ENCODE data around the gene OOSP4B.
A peak's percentile ranks its signal among the peaks of the same experiment; 100 is the strongest.
"Not testable (repeated sequence)": the region's sequence is repeated elsewhere in the genome, so short reads cannot be mapped to it uniquely, and the experiment has no call there.

Gene OOSP4B

GRCh38 chr11:60003729-60004128, 13.3 kb upstream of the OOSP4B start:
- FAIRE-seq, result no peak
- DNase-seq (ENCODE audit: insufficient read length), result no peak
- TF ChIP-seq POLR2AphosphoS5 (IDR thresholded peaks at IDR 0.05; ENCODE audit: low read depth, low read length), result no peak
- no peak for TF ChIP-seq POLR2A (IDR thresholded peaks at IDR 0.05; ENCODE audit: low read depth, low read length)

GRCh38 chr11:60005360-60005759, 11.6 kb upstream of the OOSP4B start:
- no peak for TF ChIP-seq POLR2AphosphoS5 (IDR thresholded peaks at IDR 0.05; ENCODE audit: low read depth, low read length)
- TF ChIP-seq TAF1 (IDR thresholded peaks at IDR 0.05; ENCODE audit: borderline replicate concordance, low read depth, low read length), result no peak
- TF ChIP-seq POLR2A (IDR thresholded peaks at IDR 0.05; ENCODE audit: low read depth, low read length), result no peak
- FAIRE-seq, result no peak
- DNase-seq (ENCODE audit: insufficient read length), result no peak

- FAIRE-seq (no peak), DNase-seq (ENCODE audit: insufficient read length) (no peak)
- no peak for TF ChIP-seq TAF1 (IDR thresholded peaks at IDR 0.05; ENCODE audit: borderline replicate concordance, low read depth, low read length)
- TF ChIP-seq POLR2A (IDR thresholded peaks at IDR 0.05; ENCODE audit: low read depth, low read length), result no peak
- TF ChIP-seq POLR2AphosphoS5 (IDR thresholded peaks at IDR 0.05; ENCODE audit: low read depth, low read length), result no peak
Observed at GRCh38 chr11:60018058-60018457, 1.1 kb downstream of the OOSP4B start.

GRCh38 chr11:60020376-60020775, 3.4 kb downstream of the OOSP4B start:
- DNase-seq (ENCODE audit: insufficient read length); FAIRE-seq: not testable (repeated sequence)

- DNase-seq (ENCODE audit: insufficient read length) (no peak), FAIRE-seq (no peak)
- TF ChIP-seq POLR2AphosphoS5 (IDR thresholded peaks at IDR 0.05; ENCODE audit: low read depth, low read length) (no peak), POLR2A (IDR thresholded peaks at IDR 0.05; ENCODE audit: low read depth, low read length) (no peak), TAF1 (IDR thresholded peaks at IDR 0.05; ENCODE audit: borderline replicate concordance, low read depth, low read length) (no peak)
Observed at GRCh38 chr11:60029015-60029632, 12.1 kb downstream of the OOSP4B start.

GRCh38 chr11:60040109-60040508, 23.1 kb downstream of the OOSP4B start, which contains the start of gene OOSP2:
TSS of gene OOSP2 (plus strand) at chr11:60040409. CDS start at chr11:60040460, 51 bp downstream.
- TF ChIP-seq TAF1 (IDR thresholded peaks at IDR 0.05; ENCODE audit: borderline replicate concordance, low read depth, low read length) (no peak), POLR2AphosphoS5 (IDR thresholded peaks at IDR 0.05; ENCODE audit: low read depth, low read length) (no peak), POLR2A (IDR thresholded peaks at IDR 0.05; ENCODE audit: low read depth, low read length) (no peak)
- FAIRE-seq, result no peak

GRCh38 chr11:60050422-60050821, 33.4 kb downstream of the OOSP4B start:
- DNase-seq (ENCODE audit: insufficient read length); FAIRE-seq: not testable (repeated sequence)

More at GRCh38 chr11:60040109-60040508, 23.1 kb downstream of the OOSP4B start, which contains the start of gene OOSP2:
- DNase-seq (ENCODE audit: insufficient read length), result no peak

- not testable (repeated sequence) for FAIRE-seq; DNase-seq (ENCODE audit: insufficient read length)
Observed at GRCh38 chr11:60050839-60051238, 33.9 kb downstream of the OOSP4B start.

GRCh38 chr11:60056349-60056969, 39.5 kb downstream of the OOSP4B start, which contains the start of gene MS4A3:
TSS of gene MS4A3 (plus strand) at chr11:60056665. CDS start at chr11:60061161, 4,496 bp downstream.
- FAIRE-seq (peak; percentile 38), DNase-seq (ENCODE audit: insufficient read length) (no peak)
- TF ChIP-seq TAF1 (IDR thresholded peaks at IDR 0.05; ENCODE audit: borderline replicate concordance, low read depth, low read length) (no peak), POLR2AphosphoS5 (IDR thresholded peaks at IDR 0.05; ENCODE audit: low read depth, low read length) (no peak), POLR2A (IDR thresholded peaks at IDR 0.05; ENCODE audit: low read depth, low read length) (no peak)

GRCh38 chr11:60059052-60059451, 42.1 kb downstream of the OOSP4B start:
- DNase-seq (ENCODE audit: insufficient read length), result no peak
- FAIRE-seq, result no peak
- no peak for TF ChIP-seq TAF1 (IDR thresholded peaks at IDR 0.05; ENCODE audit: borderline replicate concordance, low read depth, low read length)

GRCh38 chr11:60059521-60060240, 42.7 kb downstream of the OOSP4B start:
- FAIRE-seq, result no peak
- TF ChIP-seq POLR2AphosphoS5 (IDR thresholded peaks at IDR 0.05; ENCODE audit: low read depth, low read length) (no peak), POLR2A (IDR thresholded peaks at IDR 0.05; ENCODE audit: low read depth, low read length) (no peak), TAF1 (IDR thresholded peaks at IDR 0.05; ENCODE audit: borderline replicate concordance, low read depth, low read length) (no peak)
- DNase-seq (ENCODE audit: insufficient read length), result no peak

- DNase-seq (ENCODE audit: insufficient read length) (no peak), FAIRE-seq (no peak)
- TF ChIP-seq POLR2AphosphoS5 (IDR thresholded peaks at IDR 0.05; ENCODE audit: low read depth, low read length), result no peak
- TF ChIP-seq POLR2A (IDR thresholded peaks at IDR 0.05; ENCODE audit: low read depth, low read length), result no peak
- no peak for TF ChIP-seq TAF1 (IDR thresholded peaks at IDR 0.05; ENCODE audit: borderline replicate concordance, low read depth, low read length)
Observed at GRCh38 chr11:60064111-60064510, 47.1 kb downstream of the OOSP4B start.
